ENCODE measurements around the gene EVX2. TPM values are rescaled to one million over a fixed set of nuclear protein-coding genes. Genes with fewer than 3 reads are reported as not detected.

Gene EVX2
- total and polyA plus RNA-seq, 7 donors = 0.07 to 4.6 (median 1.9) TPM; not detected in 2

DNA sequence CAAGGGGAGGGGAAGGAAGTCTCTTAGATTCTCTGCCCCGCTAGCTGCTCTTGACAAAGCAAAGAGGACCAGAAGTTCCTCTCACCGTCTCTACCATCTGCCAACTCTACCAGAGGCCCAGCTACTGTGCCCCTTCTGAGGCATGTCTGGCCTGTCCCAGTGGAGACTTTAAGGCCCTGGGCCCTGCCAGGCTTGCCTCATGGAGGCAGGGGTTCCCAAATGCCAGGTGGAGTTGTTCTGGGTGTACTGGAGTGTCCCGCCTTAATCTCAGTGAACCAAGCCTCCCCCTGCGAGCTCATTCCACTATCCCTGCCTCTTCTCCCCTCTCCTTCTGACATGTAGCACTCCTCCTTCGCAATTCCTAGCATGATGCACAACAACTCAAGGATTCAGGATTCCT is 18.1 kb upstream of the EVX2 start:
- WGBS, 2 donors = 58 to 86% methylated on average over 5 of the region's 5 CpGs
- Histone ChIP-seq H3K27ac (peak overlapping the region in 3 of 4 donors; percentile 4 to 96 (median 92)), H3K36me3 (no peaks in the 10 kb centered on the region), H3K4me1 (peaks cover 0 to 61% (median 35%) of the 10 kb centered on the region in 4 donors), H3K27me3 (peaks cover 0 to 86% (median 17%) of the 10 kb centered on the region in 3 donors), H3K9me3 (no peaks in the 10 kb centered on the region), H3K4me3 (no peak overlapping the region)
- TF ChIP-seq POLR2A (IDR thresholded peaks at IDR 0.05) = no peak
- TF ChIP-seq POLR2AphosphoS5 (IDR thresholded peaks at IDR 0.05) = no peak
- TF ChIP-seq EP300 (IDR thresholded peaks at IDR 0.05) = no peak
- TF ChIP-seq, protein P1, sequence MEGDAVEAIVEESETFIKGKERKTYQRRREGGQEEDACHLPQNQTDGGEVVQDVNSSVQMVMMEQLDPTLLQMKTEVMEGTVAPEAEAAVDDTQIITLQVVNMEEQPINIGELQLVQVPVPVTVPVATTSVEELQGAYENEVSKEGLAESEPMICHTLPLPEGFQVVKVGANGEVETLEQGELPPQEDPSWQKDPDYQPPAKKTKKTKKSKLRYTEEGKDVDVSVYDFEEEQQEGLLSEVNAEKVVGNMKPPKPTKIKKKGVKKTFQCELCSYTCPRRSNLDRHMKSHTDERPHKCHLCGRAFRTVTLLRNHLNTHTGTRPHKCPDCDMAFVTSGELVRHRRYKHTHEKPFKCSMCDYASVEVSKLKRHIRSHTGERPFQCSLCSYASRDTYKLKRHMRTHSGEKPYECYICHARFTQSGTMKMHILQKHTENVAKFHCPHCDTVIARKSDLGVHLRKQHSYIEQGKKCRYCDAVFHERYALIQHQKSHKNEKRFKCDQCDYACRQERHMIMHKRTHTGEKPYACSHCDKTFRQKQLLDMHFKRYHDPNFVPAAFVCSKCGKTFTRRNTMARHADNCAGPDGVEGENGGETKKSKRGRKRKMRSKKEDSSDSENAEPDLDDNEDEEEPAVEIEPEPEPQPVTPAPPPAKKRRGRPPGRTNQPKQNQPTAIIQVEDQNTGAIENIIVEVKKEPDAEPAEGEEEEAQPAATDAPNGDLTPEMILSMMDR (IDR thresholded peaks at IDR 0.05) = no peak
- DNase-seq = no peak
- intact Hi-C loops (cut with DNase I) = no loop called here

DNA sequence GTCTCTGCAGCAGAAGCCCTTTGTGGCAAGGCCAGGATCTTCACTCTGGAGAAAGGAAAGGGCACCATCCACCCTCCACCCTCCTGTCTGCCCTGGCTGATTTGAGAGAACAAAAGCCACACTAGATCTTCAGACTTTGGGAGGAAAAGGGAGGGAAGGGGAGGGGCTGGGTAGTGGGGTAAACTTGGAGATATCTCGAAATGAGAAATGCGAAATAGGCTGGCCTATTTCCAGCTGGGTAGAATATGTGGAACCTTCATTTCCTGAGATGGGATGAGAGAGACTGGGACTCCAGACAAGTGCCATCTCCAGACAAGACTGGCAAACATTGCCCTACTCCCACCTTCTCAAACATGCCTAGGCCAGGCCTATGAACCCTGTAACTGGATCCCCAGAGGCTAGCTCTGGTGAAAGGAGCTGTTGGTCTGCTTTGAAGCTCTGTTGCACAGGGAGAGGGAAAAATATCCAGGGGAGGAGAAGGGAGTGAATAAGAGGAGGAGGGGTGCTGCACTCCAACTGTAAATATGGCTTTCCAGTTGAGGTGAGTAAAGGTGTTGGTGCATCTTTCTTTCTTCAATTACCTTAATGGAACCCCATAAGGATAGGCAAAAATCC is 17.6 kb upstream of the EVX2 start:
- Histone ChIP-seq H3K9me3 (no peaks in the 10 kb centered on the region), H3K4me3 (no peak overlapping the region), H3K4me1 (peaks cover 0 to 58% (median 33%) of the 10 kb centered on the region in 4 donors), H3K36me3 (no peaks in the 10 kb centered on the region), H3K27me3 (peaks cover 0 to 86% (median 19%) of the 10 kb centered on the region in 3 donors), H3K27ac (peak overlapping the region in 3 of 4 donors; percentile 4 to 96 (median 92))
- WGBS, 2 donors = 51 to 71% methylated on average over 2 of the region's 2 CpGs
- TF ChIP-seq POLR2A (IDR thresholded peaks at IDR 0.05) = no peak
- TF ChIP-seq, protein P1 (IDR thresholded peaks at IDR 0.05) = no peak
- TF ChIP-seq POLR2AphosphoS5 (IDR thresholded peaks at IDR 0.05) = no peak
- TF ChIP-seq EP300 (IDR thresholded peaks at IDR 0.05) = no peak
- DNase-seq = no peak
- intact Hi-C loops (cut with DNase I) = no loop called here

DNA sequence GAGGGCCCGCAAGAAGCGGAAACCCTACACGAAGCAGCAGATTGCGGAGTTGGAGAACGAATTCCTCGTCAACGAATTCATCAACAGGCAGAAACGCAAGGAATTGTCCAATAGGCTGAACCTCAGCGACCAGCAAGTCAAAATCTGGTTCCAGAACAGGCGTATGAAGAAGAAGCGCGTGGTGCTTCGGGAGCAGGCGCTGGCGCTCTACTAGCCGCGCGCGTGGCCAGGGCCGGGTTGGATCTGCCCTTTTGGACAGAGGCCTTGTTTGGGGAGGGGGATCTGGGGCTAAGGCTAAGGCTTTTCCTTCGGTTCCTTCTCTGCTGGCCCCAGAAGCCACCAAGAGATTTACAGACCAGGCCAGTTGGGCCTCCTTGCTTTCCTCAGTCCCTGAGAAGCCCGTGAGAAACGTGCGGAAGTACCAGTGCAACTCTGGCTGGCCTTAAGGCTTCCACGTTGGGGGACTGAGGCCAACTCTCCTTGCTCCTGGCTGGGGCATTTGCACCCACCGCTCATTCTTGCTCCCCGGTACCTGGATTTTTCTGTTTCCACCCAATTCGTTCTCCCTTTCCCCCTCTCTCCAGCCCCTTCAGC is 16.9 kb upstream of the EVX2 start:
- Histone ChIP-seq H3K27ac (peak overlapping the region in 2 of 4 donors; percentile 92 to 96), H3K4me1 (peaks cover 0 to 51% (median 34%) of the 10 kb centered on the region in 4 donors), H3K4me3 (peak overlapping the region in 1 of 4 donors; percentile 69), H3K27me3 (peaks cover 0 to 86% (median 19%) of the 10 kb centered on the region in 3 donors), H3K9me3 (no peaks in the 10 kb centered on the region), H3K36me3 (no peaks in the 10 kb centered on the region)
- DNase-seq = peak; percentile 58
- intact Hi-C loops (cut with DNase I) = no loop called here
- TF ChIP-seq POLR2A (IDR thresholded peaks at IDR 0.05) (no peak), POLR2AphosphoS5 (IDR thresholded peaks at IDR 0.05) (no peak), EP300 (IDR thresholded peaks at IDR 0.05) (no peak)
- TF ChIP-seq, protein P1 (IDR thresholded peaks at IDR 0.05) = no peak
- WGBS, 2 donors = 51 to 76% methylated on average over 28 of the region's 28 CpGs

DNA sequence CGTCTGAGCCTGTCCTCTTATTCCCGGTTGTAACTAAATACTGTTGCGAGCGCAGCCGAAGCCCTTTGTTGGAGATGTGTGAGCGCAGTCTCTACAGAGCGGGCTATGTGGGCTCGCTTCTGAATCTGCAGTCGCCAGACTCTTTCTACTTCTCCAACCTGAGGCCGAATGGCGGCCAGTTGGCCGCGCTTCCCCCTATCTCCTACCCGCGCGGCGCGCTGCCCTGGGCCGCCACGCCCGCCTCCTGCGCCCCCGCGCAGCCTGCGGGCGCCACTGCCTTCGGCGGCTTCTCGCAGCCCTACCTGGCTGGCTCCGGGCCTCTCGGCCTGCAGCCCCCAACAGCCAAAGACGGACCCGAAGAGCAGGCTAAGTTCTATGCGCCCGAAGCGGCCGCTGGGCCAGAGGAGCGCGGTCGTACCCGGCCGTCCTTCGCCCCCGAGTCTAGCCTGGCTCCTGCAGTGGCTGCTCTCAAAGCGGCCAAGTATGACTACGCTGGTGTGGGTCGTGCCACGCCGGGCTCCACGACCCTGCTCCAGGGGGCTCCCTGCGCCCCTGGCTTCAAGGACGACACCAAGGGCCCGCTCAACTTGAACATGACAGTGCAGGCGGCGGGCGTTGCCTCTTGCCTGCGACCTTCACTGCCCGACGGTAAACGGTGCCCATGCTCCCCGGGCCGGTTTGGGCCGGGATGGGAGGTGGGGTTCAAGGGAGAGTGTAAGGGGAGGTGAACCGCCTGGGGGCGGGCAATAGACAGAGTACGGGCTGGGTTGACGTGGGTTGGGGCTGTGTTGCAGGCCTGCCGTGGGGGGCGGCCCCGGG is 16.2 kb upstream of the EVX2 start, which contains the start of gene HOXD12:
HOXD12 (plus strand) TSS at position 68 of the 819 bp plus-strand sequence; CDS start at position 75, 7 bp downstream.
- Histone ChIP-seq H3K9me3 (no peaks in the 10 kb centered on the region), H3K27ac (peak within 1 kb of the TSS in 3 of 4 donors; percentile 92 to 96 (median 94)), H3K27me3 (peaks cover 0 to 88% (median 18%) of the 10 kb centered on the region in 3 donors), H3K36me3 (no peaks in the 10 kb centered on the region), H3K4me3 (peak within 1 kb of the TSS; percentile 45 to 70 (median 68)), H3K4me1 (peaks cover 0 to 49% (median 37%) of the 10 kb centered on the region in 4 donors)
- intact Hi-C loops (cut with DNase I) = loop anchor here (5.0 kb wide), 2 partner anchors 848 to 933 kb away; partner anchors contain the start of gene ATF2
- TF ChIP-seq, protein P1 (IDR thresholded peaks at IDR 0.05) = no peak
- no peak for TF ChIP-seq POLR2A (IDR thresholded peaks at IDR 0.05)
- TF ChIP-seq POLR2AphosphoS5 (IDR thresholded peaks at IDR 0.05) = no peak
- TF ChIP-seq EP300 (IDR thresholded peaks at IDR 0.05) = no peak
- peak; percentile 67 for DNase-seq
- WGBS, 2 donors = 28 to 35% methylated on average over 70 of the region's 70 CpGs
